SH-SY5Y (cell line): Measurements from ENCODE around the gene PBX3.

ENCODE experiments used
- GATA2 ChIP-seq: IDR thresholded peaks from 2 replicates; pipeline ENCODE4 v1.6.1; 2011; ENCODE audit warnings: mild to moderate bottlenecking, low read depth, low read length
- GATA3 ChIP-seq: IDR thresholded peaks from 2 replicates; pipeline ENCODE4 v1.6.1; 2011; ENCODE audit warnings: low read depth, mild to moderate bottlenecking, low read length, moderate library complexity

GRCh38 chr9:125835655-125836054 lies 88.5 kb downstream of the PBX3 start:
- TF ChIP-seq GATA2 (no peak), GATA3 (peak; percentile 51)
